ENCODE measurements around the gene RNF220.

- TF ChIP-seq TSHZ2 (CRISPR knock-in tag; IDR thresholded peaks at IDR 0.05) (no peak), PATZ1 (CRISPR knock-in tag; IDR thresholded peaks at IDR 0.05; ENCODE audit: borderline replicate concordance) (no peak), BACH2 (CRISPR knock-in tag; IDR thresholded peaks at IDR 0.05; ENCODE audit: borderline replicate concordance) (no peak), PPARA (CRISPR knock-in tag; IDR thresholded peaks at IDR 0.05; ENCODE audit: borderline replicate concordance) (no peak)
- TF ChIP-seq, protein P1, sequence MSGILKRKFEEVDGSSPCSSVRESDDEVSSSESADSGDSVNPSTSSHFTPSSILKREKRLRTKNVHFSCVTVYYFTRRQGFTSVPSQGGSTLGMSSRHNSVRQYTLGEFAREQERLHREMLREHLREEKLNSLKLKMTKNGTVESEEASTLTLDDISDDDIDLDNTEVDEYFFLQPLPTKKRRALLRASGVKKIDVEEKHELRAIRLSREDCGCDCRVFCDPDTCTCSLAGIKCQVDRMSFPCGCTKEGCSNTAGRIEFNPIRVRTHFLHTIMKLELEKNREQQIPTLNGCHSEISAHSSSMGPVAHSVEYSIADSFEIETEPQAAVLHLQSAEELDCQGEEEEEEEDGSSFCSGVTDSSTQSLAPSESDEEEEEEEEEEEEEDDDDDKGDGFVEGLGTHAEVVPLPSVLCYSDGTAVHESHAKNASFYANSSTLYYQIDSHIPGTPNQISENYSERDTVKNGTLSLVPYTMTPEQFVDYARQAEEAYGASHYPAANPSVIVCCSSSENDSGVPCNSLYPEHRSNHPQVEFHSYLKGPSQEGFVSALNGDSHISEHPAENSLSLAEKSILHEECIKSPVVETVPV (CRISPR knock-in tag; IDR thresholded peaks at IDR 0.05) = no peak
Measured at GRCh38 chr1:44405798-44406736, 1.0 kb downstream of the RNF220 start.

Measured in SK-N-SH treated with all-trans-retinoic acid at 6 μM for 48 hours (cell line).